K562 (cell line): Measurements from ENCODE around the gene KCNJ15.

ENCODE experiments used
- MIER1 ChIP-seq: fragments of 450-650 bp; IDR thresholded peaks from 2 replicates; pipeline ENCODE4 v1.6.1; 2016; ENCODE audit warnings: antibody characterized with exemption, mild to moderate bottlenecking, low read depth
- TF ChIP-seq, protein P1 (sequence below), 3 experiments: IDR thresholded peaks in 2 of 3; conservative IDR thresholded peaks in 1 of 3; 2 replicates each; pipeline ENCODE4 v1.5.1; 2011 to 2012; ENCODE audit warnings: low read length in 3 of 3, mild to moderate bottlenecking in 3 of 3, control low read depth in 2 of 3, improper control_type of control experiment in 1 of 3, inconsistent platforms in 1 of 3, low read depth in 1 of 3, mixed read lengths in 1 of 3, moderate library complexity in 1 of 3; ENCODE audit not compliant: insufficient read depth in 2 of 3

DNA sequence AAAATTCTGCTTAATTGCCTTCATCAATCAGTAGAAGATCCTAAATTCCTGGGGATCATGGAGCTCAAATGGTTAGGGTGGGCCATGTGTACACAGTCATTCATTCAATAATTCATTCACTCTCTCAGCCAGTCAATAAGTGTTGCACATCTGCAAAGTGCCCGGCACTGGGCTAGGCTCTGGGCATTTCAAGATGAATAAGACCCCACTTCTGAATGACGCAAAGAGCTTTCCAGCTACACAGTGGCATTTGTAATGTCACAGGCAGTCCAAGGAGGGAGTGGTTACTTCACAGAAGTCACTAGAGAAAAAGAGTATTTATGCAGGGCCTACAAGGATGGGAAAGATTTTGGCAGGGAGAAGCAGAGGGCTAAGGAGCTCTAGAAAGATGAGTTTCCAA is 93.2 kb downstream of the KCNJ15 start:
- TF ChIP-seq, protein P1, sequence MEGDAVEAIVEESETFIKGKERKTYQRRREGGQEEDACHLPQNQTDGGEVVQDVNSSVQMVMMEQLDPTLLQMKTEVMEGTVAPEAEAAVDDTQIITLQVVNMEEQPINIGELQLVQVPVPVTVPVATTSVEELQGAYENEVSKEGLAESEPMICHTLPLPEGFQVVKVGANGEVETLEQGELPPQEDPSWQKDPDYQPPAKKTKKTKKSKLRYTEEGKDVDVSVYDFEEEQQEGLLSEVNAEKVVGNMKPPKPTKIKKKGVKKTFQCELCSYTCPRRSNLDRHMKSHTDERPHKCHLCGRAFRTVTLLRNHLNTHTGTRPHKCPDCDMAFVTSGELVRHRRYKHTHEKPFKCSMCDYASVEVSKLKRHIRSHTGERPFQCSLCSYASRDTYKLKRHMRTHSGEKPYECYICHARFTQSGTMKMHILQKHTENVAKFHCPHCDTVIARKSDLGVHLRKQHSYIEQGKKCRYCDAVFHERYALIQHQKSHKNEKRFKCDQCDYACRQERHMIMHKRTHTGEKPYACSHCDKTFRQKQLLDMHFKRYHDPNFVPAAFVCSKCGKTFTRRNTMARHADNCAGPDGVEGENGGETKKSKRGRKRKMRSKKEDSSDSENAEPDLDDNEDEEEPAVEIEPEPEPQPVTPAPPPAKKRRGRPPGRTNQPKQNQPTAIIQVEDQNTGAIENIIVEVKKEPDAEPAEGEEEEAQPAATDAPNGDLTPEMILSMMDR (IDR thresholded peaks at IDR 0.05 in 2 of 3, conservative IDR thresholded peaks at IDR 0.05 in 1 of 3; ENCODE audit: insufficient read depth in 2 of 3, low read depth in 1 of 3, low read length in 3 of 3): no peak
- no peak for TF ChIP-seq MIER1
